ENCODE data around the gene CALU.

Gene CALU

DNA sequence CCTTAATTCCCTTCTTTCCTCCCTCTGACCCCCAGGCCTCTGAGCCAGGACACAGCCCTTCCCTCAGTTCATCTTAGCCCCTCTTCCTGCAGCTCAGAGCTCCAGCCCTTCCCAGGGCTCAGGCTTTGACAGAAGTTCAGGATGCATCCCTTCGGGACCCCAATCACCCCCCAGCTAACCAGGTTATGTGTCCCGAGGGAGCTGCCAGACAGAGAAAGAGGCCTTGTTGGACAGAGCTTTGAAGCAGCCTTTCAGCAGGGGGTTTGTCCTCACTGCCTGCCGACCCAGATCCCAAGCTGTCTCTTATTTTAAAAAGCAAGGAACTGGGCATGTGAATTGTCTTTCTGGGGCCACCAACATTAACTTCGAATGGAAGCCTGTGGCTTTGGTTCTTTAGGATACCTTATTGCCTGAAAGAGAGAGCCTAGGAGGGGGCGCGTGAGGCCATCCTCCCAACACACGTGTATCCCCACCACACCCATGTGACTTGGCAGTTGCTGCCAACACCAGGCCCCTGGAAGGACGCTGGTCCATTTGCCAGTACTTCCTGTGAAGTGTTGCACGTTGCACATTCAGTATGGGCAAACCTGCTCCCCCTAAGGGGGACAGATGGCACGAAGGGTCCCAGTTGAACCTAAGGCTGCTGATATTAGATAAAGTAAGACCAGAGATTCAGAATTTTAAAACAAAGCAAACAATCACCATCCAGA is 53.5 kb downstream of the CALU start:
- Histone ChIP-seq H3K4me1 (ENCODE audit: control insufficient read depth in 5 of 5, insufficient read depth in 5 of 5, low read length in 5 of 5) (peaks cover 0 to 24% (median 21%) of the 10 kb centered on the region in 5 donors), H3K4me3 (ENCODE audit: low read depth in 1 of 5, low read length in 5 of 5) (no peak overlapping the region), H3K9ac (ENCODE audit: low read length in 5 of 5) (no peak overlapping the region), H3K9me3 (ENCODE audit: control insufficient read depth in 5 of 5, low read length in 5 of 5) (no peaks in the 10 kb centered on the region), H3K27me3 (ENCODE audit: control insufficient read depth in 5 of 5, insufficient read depth in 4 of 5, low read length in 5 of 5) (peaks cover 0 to 8% (median 0%) of the 10 kb centered on the region in 5 donors), H3K36me3 (ENCODE audit: control insufficient read depth in 5 of 5, insufficient read depth in 5 of 5, low read length in 5 of 5) (no peaks in the 10 kb centered on the region), H3K27ac (ENCODE audit: low read depth, low read length) (no peak overlapping the region)

DNA sequence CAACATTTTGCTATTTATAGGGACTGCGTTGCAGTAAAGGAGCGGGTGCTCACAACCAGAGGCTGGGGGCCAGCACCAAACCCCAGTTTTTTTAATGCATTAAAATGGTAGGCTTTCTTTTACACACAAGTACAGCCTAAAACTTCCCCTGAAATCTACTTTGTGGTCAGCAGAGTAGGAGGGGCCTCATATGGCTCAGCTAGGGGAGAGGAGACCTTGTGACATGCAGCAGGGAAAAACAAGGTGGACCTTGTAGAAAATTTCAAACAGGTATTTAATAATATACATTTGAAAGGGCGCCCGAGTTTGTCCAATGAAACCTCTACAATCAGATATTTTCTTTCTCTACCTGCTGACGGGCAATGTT is 54.0 kb downstream of the CALU start:
- peaks cover 0 to 8% (median 0%) of the 10 kb centered on the region in 5 donors for H3K27me3 ChIP-seq (ENCODE audit: control insufficient read depth in 5 of 5, insufficient read depth in 4 of 5, low read length in 5 of 5)
- H3K9me3 ChIP-seq (ENCODE audit: control insufficient read depth in 5 of 5, low read length in 5 of 5): no peaks in the 10 kb centered on the region
- no peak overlapping the region for H3K4me3 ChIP-seq (ENCODE audit: low read depth in 1 of 5, low read length in 5 of 5)
- H3K9ac ChIP-seq (ENCODE audit: low read length in 5 of 5): no peak overlapping the region
- no peak overlapping the region for H3K27ac ChIP-seq (ENCODE audit: low read depth, low read length)
- H3K4me1 ChIP-seq (ENCODE audit: control insufficient read depth in 5 of 5, insufficient read depth in 5 of 5, low read length in 5 of 5): peaks cover 0 to 24% (median 21%) of the 10 kb centered on the region in 5 donors
- no peaks in the 10 kb centered on the region for H3K36me3 ChIP-seq (ENCODE audit: control insufficient read depth in 5 of 5, insufficient read depth in 5 of 5, low read length in 5 of 5)

DNA sequence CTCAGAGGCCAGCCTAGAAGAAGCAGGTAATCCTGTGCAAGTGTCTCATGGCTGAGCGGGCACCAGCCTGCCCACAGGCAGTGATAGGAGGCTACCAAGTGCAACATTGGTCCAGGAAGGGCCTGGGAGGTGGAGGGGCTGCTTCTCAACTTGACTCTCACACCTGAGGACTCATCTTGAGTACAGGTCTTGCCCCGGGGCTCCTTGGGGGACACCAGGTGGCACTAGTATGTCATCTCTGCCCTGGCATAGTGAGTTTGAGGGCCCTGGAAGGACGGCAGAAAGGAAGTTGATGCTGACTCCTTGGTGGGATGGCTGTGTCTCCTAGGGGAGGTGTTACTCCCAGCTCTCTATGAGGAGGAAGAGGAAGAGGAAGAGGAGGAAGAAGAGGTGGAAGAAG is 54.9 kb downstream of the CALU start:
- H3K4me3 ChIP-seq (ENCODE audit: low read depth in 1 of 5, low read length in 5 of 5): no peak overlapping the region
- no peak overlapping the region for H3K27ac ChIP-seq (ENCODE audit: low read depth, low read length)
- H3K27me3 ChIP-seq (ENCODE audit: control insufficient read depth in 5 of 5, insufficient read depth in 4 of 5, low read length in 5 of 5): peaks cover 0 to 8% (median 0%) of the 10 kb centered on the region in 5 donors
- H3K4me1 ChIP-seq (ENCODE audit: control insufficient read depth in 5 of 5, insufficient read depth in 5 of 5, low read length in 5 of 5): peaks cover 0 to 24% (median 21%) of the 10 kb centered on the region in 5 donors
- H3K9me3 ChIP-seq (ENCODE audit: control insufficient read depth in 5 of 5, low read length in 5 of 5): no peaks in the 10 kb centered on the region
- no peaks in the 10 kb centered on the region for H3K36me3 ChIP-seq (ENCODE audit: control insufficient read depth in 5 of 5, insufficient read depth in 5 of 5, low read length in 5 of 5)
- H3K9ac ChIP-seq (ENCODE audit: low read length in 5 of 5): no peak overlapping the region

DNA sequence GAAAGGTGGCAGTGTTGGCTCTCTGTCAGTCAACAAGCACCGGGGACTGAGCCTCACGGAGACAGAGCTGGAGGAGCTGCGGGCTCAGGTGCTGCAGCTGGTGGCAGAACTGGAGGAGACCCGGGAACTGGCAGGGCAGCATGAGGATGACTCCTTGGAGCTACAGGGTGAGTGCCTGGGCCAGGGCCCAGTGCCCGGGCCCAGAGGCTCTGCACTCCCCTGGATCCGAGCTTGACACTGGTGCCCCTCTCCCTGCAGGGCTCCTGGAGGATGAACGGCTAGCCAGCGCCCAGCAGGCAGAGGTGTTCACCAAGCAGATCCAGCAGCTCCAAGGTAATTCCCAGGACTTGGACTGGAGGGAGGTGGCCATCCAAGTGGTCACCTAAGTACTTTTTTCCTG is 55.3 kb downstream of the CALU start:
- H3K9me3 ChIP-seq (ENCODE audit: control insufficient read depth in 5 of 5, low read length in 5 of 5): no peaks in the 10 kb centered on the region
- H3K27ac ChIP-seq (ENCODE audit: low read depth, low read length): no peak overlapping the region
- H3K36me3 ChIP-seq (ENCODE audit: control insufficient read depth in 5 of 5, insufficient read depth in 5 of 5, low read length in 5 of 5): no peaks in the 10 kb centered on the region
- H3K27me3 ChIP-seq (ENCODE audit: control insufficient read depth in 5 of 5, insufficient read depth in 4 of 5, low read length in 5 of 5): peaks cover 0 to 8% (median 0%) of the 10 kb centered on the region in 5 donors
- peaks cover 0 to 24% (median 21%) of the 10 kb centered on the region in 5 donors for H3K4me1 ChIP-seq (ENCODE audit: control insufficient read depth in 5 of 5, insufficient read depth in 5 of 5, low read length in 5 of 5)
- no peak overlapping the region for H3K9ac ChIP-seq (ENCODE audit: low read length in 5 of 5)
- H3K4me3 ChIP-seq (ENCODE audit: low read depth in 1 of 5, low read length in 5 of 5): no peak overlapping the region

DNA sequence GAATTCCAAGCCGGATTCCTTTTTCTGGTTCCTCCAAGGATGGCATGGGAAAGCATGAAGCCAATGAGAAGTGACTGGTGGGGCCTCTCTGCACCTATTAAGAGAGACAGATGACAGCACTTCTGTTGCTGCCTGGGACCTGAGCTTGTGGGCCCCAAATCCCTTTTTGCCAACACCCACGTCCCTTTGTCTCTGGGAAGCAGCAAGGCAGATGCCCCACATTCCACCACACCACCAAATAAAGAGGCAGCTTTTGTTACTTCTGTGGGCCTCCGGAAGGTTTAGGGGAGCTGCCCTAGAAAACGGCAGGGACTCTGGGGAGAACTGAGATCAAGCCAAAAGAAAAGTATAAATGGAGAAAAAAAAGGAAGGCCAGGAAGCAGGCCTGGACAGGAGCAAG is 56.0 kb downstream of the CALU start:
- Histone ChIP-seq H3K9me3 (ENCODE audit: control insufficient read depth in 5 of 5, low read length in 5 of 5) (no peaks in the 10 kb centered on the region), H3K27ac (ENCODE audit: low read depth, low read length) (no peak overlapping the region), H3K36me3 (ENCODE audit: control insufficient read depth in 5 of 5, insufficient read depth in 5 of 5, low read length in 5 of 5) (no peaks in the 10 kb centered on the region)

DNA sequence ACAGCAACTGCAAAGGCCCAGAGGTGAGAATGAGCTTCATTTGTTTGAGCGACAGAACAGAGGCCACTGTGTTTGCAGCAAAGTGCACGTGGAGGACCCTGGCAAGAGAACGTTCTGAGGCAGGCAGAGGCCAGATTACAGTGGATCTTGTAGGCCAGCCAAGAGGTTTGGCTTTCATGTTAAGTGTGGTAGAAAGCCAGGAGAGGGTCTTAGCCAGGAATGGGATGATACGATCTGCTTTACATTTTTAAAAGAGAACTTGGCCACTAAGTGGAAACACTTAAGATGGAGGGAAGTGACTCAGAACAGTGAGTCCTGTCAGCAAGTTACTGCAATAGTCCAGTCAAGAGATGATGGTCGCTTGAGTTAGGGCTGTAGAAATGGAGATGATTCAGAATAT is 57.2 kb downstream of the CALU start:
- Histone ChIP-seq H3K27ac (ENCODE audit: low read depth, low read length) (no peak overlapping the region), H3K9me3 (ENCODE audit: control insufficient read depth in 5 of 5, low read length in 5 of 5) (no peaks in the 10 kb centered on the region), H3K4me1 (ENCODE audit: control insufficient read depth in 5 of 5, insufficient read depth in 5 of 5, low read length in 5 of 5) (peaks cover 0 to 17% (median 13%) of the 10 kb centered on the region in 5 donors), H3K4me3 (ENCODE audit: low read depth in 1 of 5, low read length in 5 of 5) (no peak overlapping the region), H3K9ac (ENCODE audit: low read length in 5 of 5) (no peak overlapping the region), H3K36me3 (ENCODE audit: control insufficient read depth in 5 of 5, insufficient read depth in 5 of 5, low read length in 5 of 5) (no peaks in the 10 kb centered on the region), H3K27me3 (ENCODE audit: control insufficient read depth in 5 of 5, insufficient read depth in 4 of 5, low read length in 5 of 5) (peaks cover 0 to 8% (median 0%) of the 10 kb centered on the region in 5 donors)

More for the DNA sequence above, 56.0 kb downstream of the CALU start:
- Histone ChIP-seq H3K4me1 (ENCODE audit: control insufficient read depth in 5 of 5, insufficient read depth in 5 of 5, low read length in 5 of 5) (peaks cover 0 to 24% (median 21%) of the 10 kb centered on the region in 5 donors), H3K9ac (ENCODE audit: low read length in 5 of 5) (no peak overlapping the region), H3K4me3 (ENCODE audit: low read depth in 1 of 5, low read length in 5 of 5) (no peak overlapping the region), H3K27me3 (ENCODE audit: control insufficient read depth in 5 of 5, insufficient read depth in 4 of 5, low read length in 5 of 5) (peaks cover 0 to 8% (median 0%) of the 10 kb centered on the region in 5 donors)

DNA sequence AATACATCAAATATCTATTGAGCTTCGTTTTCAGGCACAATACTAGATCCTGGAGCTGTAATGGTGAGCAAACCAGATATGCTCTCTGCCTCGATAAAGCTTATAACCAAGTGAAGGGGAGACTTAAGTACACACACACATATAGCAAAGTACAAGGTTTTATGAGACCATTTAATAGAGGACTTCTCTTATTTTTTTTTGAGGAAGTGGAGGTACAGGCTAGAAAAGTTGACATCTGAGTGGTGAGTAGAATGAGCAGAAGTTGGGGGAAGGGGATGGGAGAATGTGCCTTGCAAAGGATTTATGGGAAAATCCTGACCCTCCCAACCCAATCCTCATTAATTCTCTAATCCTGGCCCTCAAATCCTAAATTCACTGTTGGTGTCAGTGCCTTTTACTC is 60.3 kb downstream of the CALU start:
- Histone ChIP-seq H3K27me3 (ENCODE audit: control insufficient read depth in 5 of 5, insufficient read depth in 4 of 5, low read length in 5 of 5) (no peaks in the 10 kb centered on the region), H3K4me3 (ENCODE audit: low read depth in 1 of 5, low read length in 5 of 5) (no peak overlapping the region), H3K9ac (ENCODE audit: low read length in 5 of 5) (no peak overlapping the region), H3K4me1 (ENCODE audit: control insufficient read depth in 5 of 5, insufficient read depth in 5 of 5, low read length in 5 of 5) (no peaks in the 10 kb centered on the region), H3K36me3 (ENCODE audit: control insufficient read depth in 5 of 5, insufficient read depth in 5 of 5, low read length in 5 of 5) (no peaks in the 10 kb centered on the region), H3K9me3 (ENCODE audit: control insufficient read depth in 5 of 5, low read length in 5 of 5) (no peaks in the 10 kb centered on the region), H3K27ac (ENCODE audit: low read depth, low read length) (no peak overlapping the region)

DNA sequence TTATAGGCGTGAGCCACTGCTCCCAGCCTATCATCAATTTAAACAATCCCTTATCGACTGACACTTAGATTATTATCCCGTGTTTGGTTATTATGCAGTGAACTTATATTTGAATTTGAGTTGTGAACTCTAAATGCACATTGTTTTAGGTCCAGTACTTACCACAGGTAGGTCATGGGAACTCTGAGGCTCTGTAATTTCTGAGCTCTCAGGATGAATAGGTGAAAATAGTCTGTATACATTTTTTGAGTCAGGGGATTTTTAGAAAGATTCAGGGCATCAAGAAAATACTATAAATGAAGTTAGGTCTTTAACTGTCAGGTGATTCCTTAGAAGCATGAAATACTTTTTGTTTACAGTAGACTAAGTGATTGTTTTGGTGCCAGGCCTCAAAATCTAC is 61.4 kb downstream of the CALU start:
- Histone ChIP-seq H3K27me3 (ENCODE audit: control insufficient read depth in 5 of 5, insufficient read depth in 4 of 5, low read length in 5 of 5) (no peaks in the 10 kb centered on the region), H3K4me3 (ENCODE audit: low read depth in 1 of 5, low read length in 5 of 5) (no peak overlapping the region), H3K4me1 (ENCODE audit: control insufficient read depth in 5 of 5, insufficient read depth in 5 of 5, low read length in 5 of 5) (no peaks in the 10 kb centered on the region), H3K9me3 (ENCODE audit: control insufficient read depth in 5 of 5, low read length in 5 of 5) (no peaks in the 10 kb centered on the region), H3K36me3 (ENCODE audit: control insufficient read depth in 5 of 5, insufficient read depth in 5 of 5, low read length in 5 of 5) (peaks cover 0 to 4% (median 3%) of the 10 kb centered on the region in 5 donors), H3K27ac (ENCODE audit: low read depth, low read length) (no peak overlapping the region), H3K9ac (ENCODE audit: low read length in 5 of 5) (no peak overlapping the region)

DNA sequence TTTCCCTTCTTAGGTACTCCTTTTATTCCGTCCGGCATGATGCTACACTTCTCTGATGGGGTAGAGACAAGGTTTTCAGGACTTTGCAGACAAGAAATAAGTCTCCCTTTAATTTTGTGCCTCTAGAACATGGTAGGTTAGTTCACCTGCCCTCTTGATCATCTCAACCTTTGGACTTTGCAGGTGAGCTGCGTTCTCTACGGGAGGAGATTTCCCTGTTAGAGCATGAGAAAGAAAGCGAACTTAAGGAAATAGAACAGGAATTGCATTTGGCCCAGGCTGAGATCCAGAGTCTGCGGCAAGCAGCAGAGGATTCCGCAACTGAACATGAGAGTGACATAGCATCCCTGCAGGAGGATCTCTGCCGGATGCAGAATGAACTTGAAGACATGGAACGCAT is 61.8 kb downstream of the CALU start:
- Histone ChIP-seq H3K4me1 (ENCODE audit: control insufficient read depth in 5 of 5, insufficient read depth in 5 of 5, low read length in 5 of 5) (no peaks in the 10 kb centered on the region), H3K9me3 (ENCODE audit: control insufficient read depth in 5 of 5, low read length in 5 of 5) (no peaks in the 10 kb centered on the region), H3K27ac (ENCODE audit: low read depth, low read length) (no peak overlapping the region), H3K9ac (ENCODE audit: low read length in 5 of 5) (no peak overlapping the region), H3K4me3 (ENCODE audit: low read depth in 1 of 5, low read length in 5 of 5) (no peak overlapping the region), H3K36me3 (ENCODE audit: control insufficient read depth in 5 of 5, insufficient read depth in 5 of 5, low read length in 5 of 5) (peaks cover 0 to 5% (median 3%) of the 10 kb centered on the region in 5 donors), H3K27me3 (ENCODE audit: control insufficient read depth in 5 of 5, insufficient read depth in 4 of 5, low read length in 5 of 5) (no peaks in the 10 kb centered on the region)

DNA sequence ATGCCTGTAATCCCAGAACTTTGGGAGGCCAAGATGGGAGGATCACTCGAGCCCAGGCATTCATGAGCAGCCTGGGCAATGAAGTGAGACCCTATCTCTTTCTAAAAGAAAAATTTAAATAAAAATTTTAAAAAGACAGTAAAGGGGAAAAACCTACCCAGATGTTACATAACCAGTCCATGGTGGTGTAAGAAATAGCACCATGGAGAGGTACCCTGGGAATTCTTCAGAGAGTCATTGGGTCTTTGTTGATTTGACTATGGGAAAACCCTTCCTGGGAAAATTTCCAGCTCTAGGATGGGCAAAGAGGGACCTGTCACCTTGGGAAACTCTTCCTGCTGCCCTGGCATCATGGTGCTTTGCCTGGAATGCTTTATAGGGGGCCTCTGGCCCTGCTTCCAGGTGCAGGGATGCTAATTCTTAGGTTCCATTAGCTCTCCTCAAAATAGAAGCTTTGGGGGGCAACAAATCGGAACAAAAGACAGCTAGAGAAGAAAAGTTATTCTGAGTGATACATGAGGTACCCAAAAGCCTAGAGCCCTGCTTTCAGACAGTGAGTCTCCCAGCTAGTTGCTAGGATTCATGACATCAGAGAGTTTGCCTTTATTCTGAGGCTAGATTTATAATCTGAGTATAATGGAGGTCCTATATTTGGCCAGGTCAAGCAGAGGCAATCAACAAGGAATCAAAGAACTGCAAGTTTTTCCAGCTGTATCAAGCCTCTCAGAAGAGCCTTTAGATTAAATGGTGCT is 62.7 kb downstream of the CALU start:
- H3K27ac ChIP-seq (ENCODE audit: low read depth, low read length): no peak overlapping the region
- no peak overlapping the region for H3K4me3 ChIP-seq (ENCODE audit: low read depth in 1 of 5, low read length in 5 of 5)
- no peak overlapping the region for H3K9ac ChIP-seq (ENCODE audit: low read length in 5 of 5)
- H3K9me3 ChIP-seq (ENCODE audit: control insufficient read depth in 5 of 5, low read length in 5 of 5): no peaks in the 10 kb centered on the region
- H3K4me1 ChIP-seq (ENCODE audit: control insufficient read depth in 5 of 5, insufficient read depth in 5 of 5, low read length in 5 of 5): no peaks in the 10 kb centered on the region
- H3K36me3 ChIP-seq (ENCODE audit: control insufficient read depth in 5 of 5, insufficient read depth in 5 of 5, low read length in 5 of 5): peaks cover 0 to 5% (median 3%) of the 10 kb centered on the region in 5 donors
- peaks cover 0 to 2% (median 0%) of the 10 kb centered on the region in 5 donors for H3K27me3 ChIP-seq (ENCODE audit: control insufficient read depth in 5 of 5, insufficient read depth in 4 of 5, low read length in 5 of 5)

All from subcutaneous abdominal adipose tissue (tissue), 5 donors.